Right ventricle myocardium inferior (tissue), 1 donor: ENCODE measurements around the gene INPP5F. TPM values are rescaled to one million over a fixed set of nuclear protein-coding genes. Genes with fewer than 3 reads are reported as not detected.
A peak's percentile ranks its signal among the peaks of the same experiment; 100 is the strongest.

Experiments
- ATAC-seq: fragments of 200-7000 bp; cut with Tn5 transposase; one replicate; pipeline ENCODE4 v1.9.1; 2020; ENCODE audit warnings: mild to moderate bottlenecking, moderate library complexity
- DNase-seq: peaks from one replicate; pipeline ENCODE4 v3.0.0; 2021; ENCODE audit errors: missing footprints
- intact Hi-C: fragments of 100-400 bp; cut with DNase I; formaldehyde crosslinking; loops from one replicate; pipeline ENCODE4 v1.11.0; 2022
- total RNA-seq: library from RNA; stranded (reverse); fragmentation: NEBNext Ultra II Directional; extraction: Animal tissue kit (Norgen Biotek cat#: 25700); gene quantifications from one replicate; pipeline ENCODE4 v1.2.1, GENCODE V29; 2021
- donor health status: DM: no; HTN: yes; CAD: no; lungs with severe emphysema.

Gene INPP5F
- total RNA-seq, 1 donor from 2014 or later = 4.0 TPM

GRCh38 chr10:119871881-119872609 is 146.2 kb downstream of the INPP5F start:
- intact Hi-C loops = loop anchor here (1.0 to 2.0 kb wide), 2 partner anchors 20 to 145 kb away; partner anchors contain the start of genes INPP5F and SEC23IP
- DNase-seq = peak; percentile 80
- ATAC-seq = peak; percentile 5

- intact Hi-C loops = loop anchor here (1.0 to 2.0 kb wide), 2 partner anchors 20 to 146 kb away; partner anchors contain the start of genes INPP5F and SEC23IP
- DNase-seq (no peak), ATAC-seq (no peak)
Measured at GRCh38 chr10:119872610-119872859, 146.7 kb downstream of the INPP5F start, which contains the start of gene MCMBP. TSS of gene MCMBP (minus strand) at chr10:119872843. CDS start at chr10:119872584, 259 bp downstream.

- peak; percentile 97 for DNase-seq
- intact Hi-C loops = loop anchor here (1.0 to 2.0 kb wide), 2 partner anchors 19 to 146 kb away; partner anchors contain the start of genes INPP5F and SEC23IP
- peak; percentile 99 for ATAC-seq
Measured at GRCh38 chr10:119872860-119873681, 147.2 kb downstream of the INPP5F start.

- no peak for ATAC-seq
- intact Hi-C loops = no loop called here
- DNase-seq = no peak
Measured at GRCh38 chr10:119878524-119878923, 152.7 kb downstream of the INPP5F start.

Other genes starting within 250 kb of the INPP5F start
- 7.2 TPM for gene RGS10, start 183.3 kb upstream of the INPP5F start, total RNA-seq
- gene TIAL1, start 129.1 kb upstream of the INPP5F start, total RNA-seq = 74.0 TPM
- 152 TPM for gene BAG3, start 74.7 kb upstream of the INPP5F start, total RNA-seq
- 30.5 TPM for gene MCMBP, start 146.8 kb downstream of the INPP5F start, total RNA-seq
- 23.5 TPM for gene SEC23IP, start 166.7 kb downstream of the INPP5F start, total RNA-seq